PC-9 (cell line): ENCODE data around the gene NFKB1.

Experiments used
- CTCF ChIP-seq: fragments of 200-600 bp; sonication (generic); conservative IDR thresholded peaks from 2 replicates; pipeline ENCODE4 v1.6.1; 2017; ENCODE audit warnings: mixed run types, antibody characterized with exemption, mild to moderate bottlenecking, moderate library complexity
- EZH2 ChIP-seq: fragments of 200-600 bp; sonication (generic); IDR thresholded peaks from 2 replicates; pipeline ENCODE4 v1.8.0; 2017; ENCODE audit warnings: antibody characterized with exemption, low read depth

DNA sequence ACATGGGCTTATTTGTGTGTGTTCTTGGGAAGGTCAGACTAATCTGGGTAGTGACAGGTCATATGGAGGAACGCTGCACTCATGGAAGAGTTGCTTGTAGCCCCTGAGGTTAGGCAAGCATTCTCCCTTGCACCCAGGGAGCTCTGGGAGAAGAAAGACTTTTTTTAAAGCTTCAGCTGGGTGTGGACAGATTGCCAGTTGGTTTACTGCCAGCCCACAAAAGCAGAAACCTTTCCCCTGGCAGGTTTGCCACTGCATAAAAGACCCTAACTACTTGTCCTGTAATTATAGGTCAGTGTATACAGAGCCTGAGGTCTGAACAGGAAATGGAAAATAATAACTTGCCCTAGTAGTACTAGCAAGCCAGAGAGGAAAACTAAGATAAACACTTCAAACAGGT is 7.4 kb upstream of the NFKB1 start:
- TF ChIP-seq CTCF (no peak), EZH2 (no peak)
